Measurements from ENCODE around the gene SPRED2.

DNA sequence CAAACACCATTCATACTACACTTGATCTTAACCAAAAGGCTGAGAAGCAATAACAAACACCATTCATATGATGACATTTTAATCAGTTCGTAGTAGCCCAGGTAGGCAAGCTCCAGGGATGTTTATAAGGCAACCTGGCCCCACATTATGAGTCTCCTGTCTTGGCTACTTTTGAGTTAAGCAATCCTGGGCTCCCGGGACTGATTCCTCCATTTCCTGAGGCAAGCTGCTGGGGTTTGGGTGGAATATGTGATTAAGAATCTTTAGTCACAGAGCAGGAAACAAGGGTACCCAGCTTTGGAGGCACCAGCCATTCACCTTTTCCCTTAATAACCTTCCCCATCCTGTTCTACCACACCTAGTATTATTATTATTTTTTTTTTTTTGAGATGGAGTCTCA, 24.5 kb upstream of the SPRED2 start:
- TF ChIP-seq HDAC6 (IDR thresholded peaks at IDR 0.05; ENCODE audit: low read depth, low read length) (no peak), POLR2A (IDR thresholded peaks at IDR 0.05; ENCODE audit: control extremely low read depth in 1 of 2, low read depth in 2 of 2, low read length in 2 of 2) (no peak), USF2 (IDR thresholded peaks at IDR 0.05; ENCODE audit: low read length) (no peak), TAF1 (IDR thresholded peaks at IDR 0.05; ENCODE audit: low read depth, low read length) (no peak), TAF7 (optimal IDR thresholded peaks at IDR 0.05; ENCODE audit: borderline replicate concordance, low read depth, low read length) (no peak), SP1 (IDR thresholded peaks at IDR 0.05; ENCODE audit: low read depth, low read length) (no peak), RFX5 (IDR thresholded peaks at IDR 0.05; ENCODE audit: borderline replicate concordance, low read depth, low read length) (no peak), EZH2 (IDR thresholded peaks at IDR 0.05; ENCODE audit: low read depth, low read length, severe bottlenecking) (no peak), MAX (IDR thresholded peaks at IDR 0.05) (no peak), CHD2 (IDR thresholded peaks at IDR 0.05; ENCODE audit: low read length) (no peak), CTCF (IDR thresholded peaks at IDR 0.05; ENCODE audit: control extremely low read depth in 1 of 3, insufficient read depth in 1 of 3, low read depth in 1 of 3, low read length in 3 of 3) (no peak), JUND (IDR thresholded peaks at IDR 0.05; ENCODE audit: low read length) (no peak), SIRT6 (IDR thresholded peaks at IDR 0.05; ENCODE audit: low read length) (no peak)
- TF ChIP-seq, protein P1, sequence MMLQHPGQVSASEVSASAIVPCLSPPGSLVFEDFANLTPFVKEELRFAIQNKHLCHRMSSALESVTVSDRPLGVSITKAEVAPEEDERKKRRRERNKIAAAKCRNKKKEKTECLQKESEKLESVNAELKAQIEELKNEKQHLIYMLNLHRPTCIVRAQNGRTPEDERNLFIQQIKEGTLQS (IDR thresholded peaks at IDR 0.05; ENCODE audit: insufficient read depth, low read depth, low read length) = no peak

Data from H1 (cell line).